Activated B cell treated with CpG ODN at 0.5 μM for 24 hours (primary cell): ENCODE results near the gene ARHGEF12. TPM values are rescaled to one million over a fixed set of nuclear protein-coding genes. Genes with fewer than 3 reads are reported as not detected.

Experiments
- ATAC-seq: fragments of 200-7000 bp; cut with Tn5 transposase; one replicate; pipeline ENCODE4 v1.10.0; 2021; ENCODE audit warnings: low read depth, mild to moderate bottlenecking, moderate library complexity
- CTCF ChIA-PET: fragments of 350-600 bp; sonication (Branson Sonifier 250); formaldehyde crosslinking; loops from one replicate; lab custom pipeline; 2021; ENCODE audit warnings: antibody characterized with exemption; lab: Charles Lee
- POLR2A ChIA-PET: fragments of 350-600 bp; sonication (Branson Sonifier 250); formaldehyde crosslinking; loops from one replicate; lab custom pipeline; 2021; ENCODE audit warnings: antibody characterized with exemption; lab: Charles Lee
- DNase-seq: peaks from one replicate; pipeline ENCODE4 v3.0.0; 2022
- H3K27ac Mint-ChIP-seq: one replicate; pipeline ENCODE4 v1.8.0; 2020; ENCODE audit warnings: mixed read lengths
- H3K27me3 Mint-ChIP-seq: one replicate; pipeline ENCODE4 v1.8.0; 2021; ENCODE audit warnings: mixed read lengths
- H3K36me3 Mint-ChIP-seq: one replicate; pipeline ENCODE4 v1.8.0; 2021; ENCODE audit warnings: low read depth, mixed read lengths
- H3K4me1 Mint-ChIP-seq: one replicate; pipeline ENCODE4 v1.8.0; 2021; ENCODE audit warnings: mixed read lengths
- H3K4me3 Mint-ChIP-seq: one replicate; pipeline ENCODE4 v1.8.0; 2020; ENCODE audit warnings: mild to moderate bottlenecking, mixed read lengths
- H3K9me3 Mint-ChIP-seq: one replicate; pipeline ENCODE4 v1.8.0; 2020; ENCODE audit warnings: mixed read lengths
- CTCF ChIP-seq: fragments of 200-600 bp; IDR thresholded peaks from one replicate; pipeline ENCODE4 v1.8.0; 2022; ENCODE audit warnings: antibody characterized with exemption, mild to moderate bottlenecking
- intact Hi-C: fragments of 100-400 bp; cut with micrococcal nuclease; formaldehyde crosslinking; loops from one replicate; pipeline ENCODE4 v1.15.1; 2024
- total RNA-seq: library from RNA; stranded (reverse); gene quantifications from 2 replicates; pipeline ENCODE4 v1.2.3, GENCODE V29; 2022

ARHGEF12 gene
- total RNA-seq, 1 donor from 2014 or later: 25.8 TPM

- no peak for DNase-seq
- H3K9me3 Mint-ChIP-seq: no peaks in the 10 kb centered on the region
- no peaks in the 10 kb centered on the region for H3K4me1 Mint-ChIP-seq
- intact Hi-C loops: no loop called here
- no peak overlapping the region for H3K27ac Mint-ChIP-seq
- POLR2A ChIA-PET: no interaction called here
- peaks cover 24% of the 10 kb centered on the region for H3K27me3 Mint-ChIP-seq
- ATAC-seq: no peak
- no peak overlapping the region for H3K4me3 Mint-ChIP-seq
- CTCF ChIA-PET: interaction anchor here (1.0 to 4.0 kb wide), 13 partner anchors 12 to 633 kb away, joined by 3 to 35 read pairs (median 5); partner anchors contain the start of gene NECTIN1
- no peaks in the 10 kb centered on the region for H3K36me3 Mint-ChIP-seq
- TF ChIP-seq CTCF: no peak
These were observed 34.0 kb upstream of the ARHGEF12 start for GRCh38 chr11:120302001-120302805.

DNA sequence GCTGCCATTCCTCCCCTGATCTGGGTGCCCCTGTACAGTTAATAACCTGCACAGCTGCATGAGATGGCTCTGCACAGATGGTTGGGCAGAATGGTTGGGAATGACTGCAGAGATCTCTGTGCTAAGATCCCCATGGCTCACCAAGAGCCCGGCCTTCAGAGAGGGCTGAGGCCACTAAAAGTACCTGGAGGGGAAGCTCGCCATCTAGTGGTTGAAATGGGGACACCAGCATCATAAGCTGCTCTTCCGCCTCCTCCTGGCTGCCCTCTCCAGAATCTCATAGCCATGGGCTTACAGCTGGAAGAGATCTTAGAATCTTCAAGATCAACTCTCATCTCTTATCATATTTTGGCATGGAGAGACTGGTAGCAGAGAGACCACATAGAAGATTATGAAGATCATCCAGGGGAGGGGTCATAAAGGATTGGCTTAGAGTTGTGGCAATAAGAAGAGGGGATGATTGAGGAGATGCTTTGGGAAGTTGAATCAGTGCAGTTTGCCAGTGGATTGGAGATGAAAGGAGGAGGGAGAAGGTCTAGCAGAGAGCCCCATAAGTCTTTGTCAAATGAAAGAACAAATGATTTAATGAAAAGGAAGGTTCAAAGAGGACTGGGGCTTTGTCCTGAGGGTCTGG, 33.1 kb upstream of the ARHGEF12 start:
- H3K4me1 Mint-ChIP-seq: no peaks in the 10 kb centered on the region
- peak; percentile 32 for DNase-seq
- TF ChIP-seq CTCF: peak; percentile 76
- intact Hi-C loops: loop anchor here (1.0 kb wide), 4 partner anchors 68 to 822 kb away; no protein-coding TSS in a partner anchor
- peaks cover 20% of the 10 kb centered on the region for H3K27me3 Mint-ChIP-seq
- H3K27ac Mint-ChIP-seq: no peak overlapping the region
- ChIA-PET POLR2A (no interaction called here), CTCF (interaction anchor here (0.6 to 4.0 kb wide), 18 partner anchors 11 to 634 kb away, joined by 3 to 35 read pairs (median 4); partner anchors contain the start of gene NECTIN1)
- no peaks in the 10 kb centered on the region for H3K9me3 Mint-ChIP-seq
- no peaks in the 10 kb centered on the region for H3K36me3 Mint-ChIP-seq
- ATAC-seq: peak; percentile 77
- H3K4me3 Mint-ChIP-seq: no peak overlapping the region

DNA sequence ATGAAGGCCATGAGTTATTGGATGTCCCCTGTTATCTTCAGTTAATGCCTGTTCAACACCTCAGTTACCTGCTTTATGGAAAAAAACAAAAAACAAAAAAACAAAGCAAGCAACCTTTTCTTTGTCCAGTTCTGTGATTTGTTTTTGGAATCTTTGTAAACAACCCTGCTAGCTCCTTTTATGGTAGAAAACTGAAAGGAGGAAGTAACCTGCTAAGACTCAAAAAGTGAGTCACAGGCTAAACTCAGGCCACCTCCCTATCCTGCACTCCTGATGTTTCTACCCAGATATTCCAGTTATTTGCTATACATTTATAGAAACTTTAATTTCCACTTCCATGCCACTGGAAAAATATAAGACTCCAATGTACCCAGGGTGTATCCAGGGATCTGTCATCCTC, 31.7 kb upstream of the ARHGEF12 start:
- ChIA-PET POLR2A (no interaction called here), CTCF (interaction anchor here (2.2 to 4.0 kb wide), 2 partner anchors 9 to 70 kb away, joined by 23 to 35 read pairs; no protein-coding TSS in a partner anchor)
- TF ChIP-seq CTCF: no peak
- peaks cover 11% of the 10 kb centered on the region for H3K27me3 Mint-ChIP-seq
- H3K4me1 Mint-ChIP-seq: no peaks in the 10 kb centered on the region
- DNase-seq (no peak), ATAC-seq (no peak)
- no peaks in the 10 kb centered on the region for H3K9me3 Mint-ChIP-seq
- no peak overlapping the region for H3K4me3 Mint-ChIP-seq
- intact Hi-C loops: no loop called here
- no peaks in the 10 kb centered on the region for H3K36me3 Mint-ChIP-seq
- H3K27ac Mint-ChIP-seq: no peak overlapping the region

DNA sequence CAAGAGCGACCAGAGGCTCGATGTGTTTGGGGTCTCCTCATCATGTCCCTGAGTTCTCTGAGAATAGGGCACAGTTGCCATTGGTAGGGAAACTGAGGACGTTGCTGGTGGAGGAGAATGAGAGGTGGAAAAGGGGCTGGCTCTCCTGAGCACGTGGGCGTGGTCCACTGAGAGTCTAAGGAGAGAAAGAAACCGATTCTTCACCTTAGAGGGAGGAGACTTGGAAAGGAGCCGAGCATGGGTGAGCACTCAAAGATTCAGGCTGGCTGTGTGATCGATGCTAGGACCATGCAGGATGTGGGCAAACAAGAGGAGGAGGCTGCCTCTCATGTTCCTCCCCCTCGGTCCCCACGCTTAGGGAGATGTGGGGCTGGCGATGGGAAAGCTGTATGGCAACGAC, 30.9 kb upstream of the ARHGEF12 start:
- TF ChIP-seq CTCF: no peak
- ATAC-seq: no peak
- no peak for DNase-seq
- CTCF ChIA-PET: no interaction called here
- H3K9me3 Mint-ChIP-seq: no peaks in the 10 kb centered on the region
- no peaks in the 10 kb centered on the region for H3K4me1 Mint-ChIP-seq
- intact Hi-C loops: no loop called here
- H3K27me3 Mint-ChIP-seq: peaks cover 11% of the 10 kb centered on the region
- no peak overlapping the region for H3K27ac Mint-ChIP-seq
- H3K4me3 Mint-ChIP-seq: no peak overlapping the region
- no peaks in the 10 kb centered on the region for H3K36me3 Mint-ChIP-seq
- POLR2A ChIA-PET: no interaction called here

DNA sequence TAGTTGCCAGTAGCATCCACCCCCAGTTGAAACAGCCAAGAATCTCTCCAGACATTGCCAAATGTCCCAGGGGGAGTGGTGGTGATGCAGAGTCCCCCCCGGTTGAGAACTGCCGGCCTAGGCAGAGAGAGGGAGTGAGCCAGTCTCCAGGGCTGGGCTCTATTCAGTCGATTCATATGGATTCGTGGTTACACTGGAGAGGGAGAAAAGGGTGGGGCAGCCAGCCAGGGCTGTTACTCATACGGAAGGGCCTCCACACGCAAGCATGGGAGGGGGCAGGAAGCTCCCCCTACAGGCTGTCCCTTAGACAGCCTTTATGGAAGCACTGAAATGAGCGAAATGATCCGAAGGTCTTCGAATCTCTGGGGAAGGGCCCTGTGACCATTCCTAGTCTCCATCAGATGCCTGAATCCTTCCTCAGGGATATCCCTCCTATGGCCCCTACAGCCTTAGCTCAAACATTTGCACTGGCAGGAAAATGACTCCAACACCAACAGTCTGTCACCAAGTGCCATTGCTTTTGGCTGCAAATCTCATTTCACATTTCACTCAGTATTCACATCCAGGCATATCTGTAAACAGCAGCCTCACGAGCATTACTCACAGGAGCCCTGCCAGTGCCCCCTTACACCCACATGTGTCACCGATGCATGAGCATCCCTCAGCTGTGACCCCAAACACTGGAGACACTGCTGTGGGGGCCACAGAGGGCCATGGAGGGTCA, 29.5 kb upstream of the ARHGEF12 start:
- CTCF ChIA-PET: no interaction called here
- no peak overlapping the region for H3K27ac Mint-ChIP-seq

More for the DNA sequence above, 29.5 kb upstream of the ARHGEF12 start:
- Mint-ChIP-seq H3K4me1 (no peaks in the 10 kb centered on the region), H3K27me3 (peaks cover 11% of the 10 kb centered on the region), H3K9me3 (no peaks in the 10 kb centered on the region), H3K4me3 (no peak overlapping the region), H3K36me3 (no peaks in the 10 kb centered on the region)
- intact Hi-C loops: no loop called here
- no peak for ATAC-seq
- no peak for TF ChIP-seq CTCF
- no peak for DNase-seq
- POLR2A ChIA-PET: no interaction called here
